Neural cell (in vitro differentiated cells): ENCODE measurements around the gene GAS7.

Experiments used
- CTCF ChIP-seq: fragments of 450-650 bp; IDR thresholded peaks from 2 replicates; pipeline ENCODE4 v1.5.1; 2014; ENCODE audit warnings: antibody characterized with exemption, mild to moderate bottlenecking, moderate library complexity; ENCODE audit not compliant: poor library complexity, severe bottlenecking
- MXI1 ChIP-seq: fragments of 450-650 bp; conservative IDR thresholded peaks from 2 replicates; pipeline ENCODE4 v1.6.1; 2014; ENCODE audit warnings: antibody characterized with exemption, mild to moderate bottlenecking; ENCODE audit not compliant: poor library complexity, severe bottlenecking
- POLR2AphosphoS5 ChIP-seq: IDR thresholded peaks from 2 replicates; pipeline ENCODE4 v1.6.1; 2012
- RAD21 ChIP-seq: fragments of 450-650 bp; conservative IDR thresholded peaks from 2 replicates; pipeline ENCODE4 v1.6.1; 2014; ENCODE audit warnings: antibody characterized with exemption, mild to moderate bottlenecking, moderate library complexity
- SMC3 ChIP-seq: fragments of 450-650 bp; conservative IDR thresholded peaks from 2 replicates; pipeline ENCODE4 v1.6.1; 2014; ENCODE audit warnings: antibody characterized with exemption, mild to moderate bottlenecking, moderate library complexity; ENCODE audit not compliant: poor library complexity

GRCh38 chr17:10042589-10043244 is 155.7 kb downstream of the GAS7 start:
- TF ChIP-seq CTCF (no peak), SMC3 (no peak), RAD21 (no peak), POLR2AphosphoS5 (no peak), MXI1 (no peak)
